T-helper 17 cell (primary cell): ENCODE results near the gene ARHGAP4. TPM values are rescaled to one million over a fixed set of nuclear protein-coding genes. Genes with fewer than 3 reads are reported as not detected.
A peak's percentile ranks its signal among the peaks of the same experiment; 100 is the strongest.

Source experiments
- ATAC-seq: fragments of 150-1000 bp; cut with Tn5 transposase; 2 replicates; pipeline ENCODE4 v1.10.0; 2021; ENCODE audit warnings: mild to moderate bottlenecking, moderate library complexity
- DNase-seq, 3 donors: peaks; one replicate each; pipeline versions ENCODE4 v3.0.0 to v3.0.0-alpha.2; 2020 to 2021
- H3K9me3 ChIP-seq: one replicate; pipeline ENCODE4 v1.7.0; 2013; ENCODE audit warnings: low read length, mild to moderate bottlenecking; ENCODE audit not compliant: control insufficient read depth, poor library complexity, severe bottlenecking
- H3K27ac Mint-ChIP-seq: one replicate; pipeline ENCODE4 v1.8.0; 2022; ENCODE audit warnings: mild to moderate bottlenecking, moderate library complexity, mixed read lengths
- H3K27me3 Mint-ChIP-seq: one replicate; pipeline ENCODE4 v1.8.0; 2022; ENCODE audit warnings: mixed read lengths
- H3K36me3 Mint-ChIP-seq: one replicate; pipeline ENCODE4 v1.8.0; 2022; ENCODE audit warnings: low read depth, mixed read lengths
- H3K4me1 Mint-ChIP-seq: one replicate; pipeline ENCODE4 v1.8.0; 2022; ENCODE audit warnings: mild to moderate bottlenecking, mixed read lengths
- H3K4me3 Mint-ChIP-seq: one replicate; pipeline ENCODE4 v1.8.0; 2022; ENCODE audit warnings: mild to moderate bottlenecking, moderate library complexity, mixed read lengths
- total RNA-seq, 4 donors: library from RNA in 2 of 4; stranded (reverse) in 2 of 4; gene quantifications; one replicate each; pipeline ENCODE4 v1.2.3 and lab custom pipeline; 2022 to 2026

The ARHGAP4 gene
- total RNA-seq, 2 donors from 2014 or later = 374 to 404 TPM

- no peaks in the 10 kb centered on the region for H3K9me3 ChIP-seq
- Mint-ChIP-seq H3K4me1 (peaks cover 14% of the 10 kb centered on the region), H3K27ac (no peak overlapping the region), H3K36me3 (no peaks in the 10 kb centered on the region), H3K27me3 (no peaks in the 10 kb centered on the region), H3K4me3 (no peak overlapping the region)
- no peak for DNase-seq
- ATAC-seq = no peak
Measured at GRCh38 chrX:153908219-153908860, 17.7 kb downstream of the ARHGAP4 start.

- Mint-ChIP-seq H3K36me3 (no peaks in the 10 kb centered on the region), H3K4me1 (peaks cover 18% of the 10 kb centered on the region), H3K27me3 (no peaks in the 10 kb centered on the region), H3K4me3 (no peak overlapping the region), H3K27ac (no peak overlapping the region)
- ATAC-seq (no peak), DNase-seq (no peak)
- H3K9me3 ChIP-seq = no peaks in the 10 kb centered on the region
Measured at GRCh38 chrX:153907456-153907855, 18.6 kb downstream of the ARHGAP4 start.

DNA sequence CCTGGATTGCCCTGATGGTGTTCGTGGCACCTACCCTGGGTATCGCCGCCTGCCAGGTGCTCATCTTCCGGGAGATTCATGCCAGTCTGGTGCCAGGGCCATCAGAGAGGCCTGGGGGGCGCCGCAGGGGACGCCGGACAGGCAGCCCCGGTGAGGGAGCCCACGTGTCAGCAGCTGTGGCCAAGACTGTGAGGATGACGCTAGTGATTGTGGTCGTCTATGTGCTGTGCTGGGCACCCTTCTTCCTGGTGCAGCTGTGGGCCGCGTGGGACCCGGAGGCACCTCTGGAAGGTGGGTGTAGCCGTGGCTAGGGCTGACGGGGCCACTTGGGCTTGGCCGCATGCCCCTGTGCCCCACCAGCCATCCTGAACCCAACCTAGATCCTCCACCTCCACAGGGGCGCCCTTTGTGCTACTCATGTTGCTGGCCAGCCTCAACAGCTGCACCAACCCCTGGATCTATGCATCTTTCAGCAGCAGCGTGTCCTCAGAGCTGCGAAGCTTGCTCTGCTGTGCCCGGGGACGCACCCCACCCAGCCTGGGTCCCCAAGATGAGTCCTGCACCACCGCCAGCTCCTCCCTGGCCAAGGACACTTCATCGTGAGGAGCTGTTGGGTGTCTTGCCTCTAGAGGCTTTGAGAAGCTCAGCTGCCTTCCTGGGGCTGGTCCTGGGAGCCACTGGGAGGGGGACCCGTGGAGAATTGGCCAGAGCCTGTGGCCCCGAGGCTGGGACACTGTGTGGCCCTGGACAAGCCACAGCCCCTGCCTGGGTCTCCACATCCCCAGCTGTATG lies 19.7 kb downstream of the ARHGAP4 start:
- H3K27me3 Mint-ChIP-seq = no peaks in the 10 kb centered on the region
- no peaks in the 10 kb centered on the region for H3K9me3 ChIP-seq
- peak overlapping the region; percentile 53 for H3K27ac Mint-ChIP-seq
- no peaks in the 10 kb centered on the region for H3K36me3 Mint-ChIP-seq
- ATAC-seq (peak; percentile 52), DNase-seq (no peak)
- H3K4me1 Mint-ChIP-seq = peaks cover 23% of the 10 kb centered on the region
- peak overlapping the region; percentile 62 for H3K4me3 Mint-ChIP-seq

- Mint-ChIP-seq H3K27ac (peak overlapping the region; percentile 53), H3K4me1 (peaks cover 27% of the 10 kb centered on the region), H3K4me3 (peak overlapping the region; percentile 62), H3K27me3 (no peaks in the 10 kb centered on the region), H3K36me3 (no peaks in the 10 kb centered on the region)
- DNase-seq (no peak), ATAC-seq (no peak)
- H3K9me3 ChIP-seq = no peaks in the 10 kb centered on the region
Measured at GRCh38 chrX:153905481-153906095, 20.5 kb downstream of the ARHGAP4 start.

GRCh38 chrX:153903991-153904957 lies 21.8 kb downstream of the ARHGAP4 start, which contains the start of gene AVPR2:
Gene AVPR2 (plus strand): TSS chrX:153904673. CDS start chrX:153905146, 473 bp downstream.
- Mint-ChIP-seq H3K4me1 (peaks cover 28% of the 10 kb centered on the region), H3K27ac (peak within 1 kb of the TSS; percentile 83), H3K4me3 (peak within 1 kb of the TSS; percentile 88), H3K27me3 (no peaks in the 10 kb centered on the region), H3K36me3 (no peaks in the 10 kb centered on the region)
- ATAC-seq (peak; percentile 35), DNase-seq (no peak)
- H3K9me3 ChIP-seq = no peaks in the 10 kb centered on the region

DNA sequence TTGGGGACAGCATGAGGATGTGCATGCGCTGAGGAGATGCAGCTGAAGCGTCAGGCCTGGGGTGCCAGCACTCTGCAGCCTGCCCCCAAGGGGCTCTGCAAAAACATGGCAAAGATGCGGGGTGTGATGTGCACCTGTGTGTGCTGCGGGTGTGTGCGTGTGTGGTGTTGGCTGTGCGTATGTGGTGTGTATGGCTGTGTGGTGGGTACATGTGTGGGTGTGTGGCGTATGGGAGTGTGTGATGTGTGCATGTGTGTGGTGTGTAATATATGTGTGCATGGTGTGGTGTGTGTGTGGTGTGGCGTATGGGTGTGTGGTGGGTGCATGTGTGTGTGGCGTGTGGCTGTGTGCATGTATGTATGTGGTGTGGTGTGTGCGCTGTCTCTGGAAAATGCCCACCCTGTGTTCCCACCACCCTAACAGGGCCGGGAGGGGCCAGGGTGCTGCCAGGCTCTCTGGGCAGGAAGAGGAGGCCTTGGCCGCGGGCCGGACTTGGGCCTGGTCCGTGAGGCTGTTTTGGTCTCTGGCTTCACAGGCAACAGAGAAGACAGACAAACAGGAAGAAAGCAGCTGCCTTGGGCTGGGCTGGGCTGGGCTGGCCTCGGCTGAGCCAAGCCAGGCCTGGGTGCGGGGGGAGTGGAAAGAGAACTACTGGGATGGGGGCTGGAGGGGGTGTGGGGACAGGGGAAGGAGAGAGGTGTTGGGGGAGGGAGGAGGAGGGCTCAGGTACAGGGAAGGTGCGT lies 22.7 kb downstream of the ARHGAP4 start:
- H3K9me3 ChIP-seq = no peaks in the 10 kb centered on the region
- H3K4me3 Mint-ChIP-seq = peak overlapping the region; percentile 88
- ATAC-seq (peak; percentile 8), DNase-seq (no peak)
- no peaks in the 10 kb centered on the region for H3K36me3 Mint-ChIP-seq
- H3K27me3 Mint-ChIP-seq = no peaks in the 10 kb centered on the region
- H3K27ac Mint-ChIP-seq = peak overlapping the region; percentile 83
- peaks cover 26% of the 10 kb centered on the region for H3K4me1 Mint-ChIP-seq

GRCh38 chrX:153902385-153902784 lies 23.7 kb downstream of the ARHGAP4 start:
- ATAC-seq = no peak

DNA sequence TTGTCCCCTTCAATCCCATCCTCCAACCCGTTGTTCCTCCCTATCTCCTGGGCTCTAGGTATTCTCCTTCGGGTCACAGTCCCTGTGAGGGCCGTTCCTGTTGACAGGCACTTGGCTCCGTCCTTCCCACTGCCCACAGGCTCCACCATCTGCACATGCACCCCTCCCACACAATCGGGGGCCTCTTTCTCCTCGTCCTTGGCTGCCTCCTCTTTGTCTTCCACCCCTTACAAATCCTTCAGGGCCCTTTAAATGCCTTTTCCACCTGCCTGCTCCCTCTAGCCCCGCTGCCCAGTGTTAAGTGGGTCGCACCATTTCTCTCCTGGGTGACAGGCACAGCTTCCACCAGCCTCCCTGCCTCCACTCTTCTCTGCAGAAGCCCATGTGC lies 24.3 kb downstream of the ARHGAP4 start:
- Mint-ChIP-seq H3K4me1 (peaks cover 26% of the 10 kb centered on the region), H3K4me3 (peak overlapping the region; percentile 68), H3K27me3 (no peaks in the 10 kb centered on the region), H3K36me3 (no peaks in the 10 kb centered on the region), H3K27ac (no peak overlapping the region)
- ATAC-seq = no peak
- no peak for DNase-seq
- H3K9me3 ChIP-seq = no peaks in the 10 kb centered on the region

More at GRCh38 chrX:153902385-153902784, 23.7 kb downstream of the ARHGAP4 start:
- Mint-ChIP-seq H3K27me3 (no peaks in the 10 kb centered on the region), H3K4me3 (no peak overlapping the region), H3K4me1 (peaks cover 26% of the 10 kb centered on the region), H3K27ac (no peak overlapping the region), H3K36me3 (no peaks in the 10 kb centered on the region)
- no peaks in the 10 kb centered on the region for H3K9me3 ChIP-seq
- DNase-seq = no peak

GRCh38 chrX:153900831-153901752 lies 25.0 kb downstream of the ARHGAP4 start:
- H3K9me3 ChIP-seq = no peaks in the 10 kb centered on the region
- H3K36me3 Mint-ChIP-seq = no peaks in the 10 kb centered on the region
- peaks cover 26% of the 10 kb centered on the region for H3K4me1 Mint-ChIP-seq
- ATAC-seq = peak; percentile 96
- peak; percentile 31 to 43 (median 35) for DNase-seq
- H3K4me3 Mint-ChIP-seq = peak overlapping the region; percentile 68
- H3K27me3 Mint-ChIP-seq = no peaks in the 10 kb centered on the region
- H3K27ac Mint-ChIP-seq = no peak overlapping the region

GRCh38 chrX:153897899-153898298 lies 28.2 kb downstream of the ARHGAP4 start:
- peaks cover 2% of the 10 kb centered on the region for H3K36me3 Mint-ChIP-seq
- no peaks in the 10 kb centered on the region for H3K9me3 ChIP-seq

DNA sequence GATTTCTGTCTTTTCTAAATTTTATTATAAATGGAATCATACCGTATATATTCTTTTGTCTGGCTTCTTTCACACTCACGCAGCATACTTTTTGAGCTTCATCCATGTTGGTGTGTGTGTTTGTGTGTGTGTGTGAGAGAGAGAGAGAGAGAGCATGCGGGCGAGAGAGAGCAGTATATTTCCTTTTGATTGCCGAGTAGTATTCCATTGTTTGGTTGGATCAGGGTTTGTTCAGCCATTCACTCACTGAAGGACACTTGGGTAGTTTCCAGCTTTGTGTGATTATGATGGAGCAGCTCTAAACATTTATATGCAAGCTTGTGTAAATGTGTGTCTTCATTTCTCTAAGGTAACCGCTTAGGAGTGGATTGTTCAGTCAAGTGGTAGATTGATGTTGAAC lies 36.9 kb downstream of the ARHGAP4 start:
- DNase-seq (no peak), ATAC-seq (no peak)
- Mint-ChIP-seq H3K27ac (no peak overlapping the region), H3K4me1 (peaks cover 5% of the 10 kb centered on the region), H3K36me3 (no peaks in the 10 kb centered on the region), H3K27me3 (no peaks in the 10 kb centered on the region), H3K4me3 (no peak overlapping the region)
- no peaks in the 10 kb centered on the region for H3K9me3 ChIP-seq

More at GRCh38 chrX:153897899-153898298, 28.2 kb downstream of the ARHGAP4 start:
- peaks cover 12% of the 10 kb centered on the region for H3K4me1 Mint-ChIP-seq
- no peak overlapping the region for H3K4me3 Mint-ChIP-seq
- no peak for DNase-seq
- no peak for ATAC-seq
- H3K27ac Mint-ChIP-seq = no peak overlapping the region
- H3K27me3 Mint-ChIP-seq = no peaks in the 10 kb centered on the region
